Loucy (cell line): ENCODE results near the gene WNT11.

ENCODE experiments used
- H2AFZ ChIP-seq: fragments of 200-600 bp; sonication (generic); 2 replicates; pipeline ENCODE4 v1.6.0; 2016; ENCODE audit warnings: antibody characterized with exemption, mild to moderate bottlenecking, low read length, moderate library complexity
- H3F3A ChIP-seq: fragments of 200-600 bp; 2 replicates; pipeline ENCODE4 v1.6.0; 2016; ENCODE audit warnings: antibody characterized with exemption, low read depth, mild to moderate bottlenecking
- H3K27me3 ChIP-seq: fragments of 200-600 bp; sonication (generic); 2 replicates; pipeline ENCODE4 v1.6.1; 2014; ENCODE audit warnings: low read length, mild to moderate bottlenecking; ENCODE audit not compliant: insufficient read depth, poor library complexity, severe bottlenecking
- H3K36me3 ChIP-seq: fragments of 200-600 bp; sonication (generic); 2 replicates; pipeline ENCODE4 v1.6.1; 2016; ENCODE audit warnings: low read length; ENCODE audit not compliant: insufficient read depth
- H3K4me1 ChIP-seq: fragments of 200-600 bp; sonication (generic); 2 replicates; pipeline ENCODE4 v1.5.1; 2014; ENCODE audit warnings: low read length, mild to moderate bottlenecking; ENCODE audit not compliant: insufficient read depth, poor library complexity, severe bottlenecking
- H3K4me2 ChIP-seq: fragments of 200-600 bp; sonication (generic); 2 replicates; pipeline ENCODE4 v1.6.0; 2014; ENCODE audit warnings: antibody characterized with exemption, low read length, low read depth, mild to moderate bottlenecking; ENCODE audit not compliant: poor library complexity, severe bottlenecking
- H3K4me3 ChIP-seq: fragments of 200-600 bp; sonication (generic); 2 replicates; pipeline ENCODE4 v1.5.1; 2014; ENCODE audit warnings: low read length, mild to moderate bottlenecking, mixed read lengths; ENCODE audit not compliant: poor library complexity, severe bottlenecking
- H3K79me2 ChIP-seq: fragments of 200-600 bp; sonication (generic); 2 replicates; pipeline ENCODE4 v1.6.1; 2014; ENCODE audit warnings: low read length; ENCODE audit not compliant: insufficient read depth
- H3K9ac ChIP-seq: fragments of 200-600 bp; sonication (generic); 2 replicates; pipeline ENCODE4 v1.6.0; 2014; ENCODE audit warnings: mild to moderate bottlenecking, low read depth, low read length, moderate library complexity; ENCODE audit not compliant: poor library complexity, severe bottlenecking
- H3K9me2 ChIP-seq: fragments of 200-600 bp; sonication (generic); replicated peaks from 2 replicates; pipeline ENCODE4 v1.6.1; 2016; ENCODE audit warnings: low read depth, low read length, mixed read lengths
- H3K9me3 ChIP-seq: fragments of 200-600 bp; sonication (generic); 2 replicates; pipeline ENCODE4 v1.6.1; 2014; ENCODE audit warnings: mild to moderate bottlenecking, antibody characterized with exemption, low read length, low read depth; ENCODE audit not compliant: insufficient read depth
- H4K20me1 ChIP-seq: fragments of 200-600 bp; sonication (generic); 2 replicates; pipeline ENCODE4 v1.6.0; 2014; ENCODE audit warnings: antibody characterized with exemption, low read length, mild to moderate bottlenecking; ENCODE audit not compliant: insufficient read depth, poor library complexity, severe bottlenecking
- EZH2phosphoT487 ChIP-seq: fragments of 200-600 bp; IDR thresholded peaks from 2 replicates; pipeline ENCODE4 v1.6.1; 2018; ENCODE audit warnings: antibody characterized with exemption, mild to moderate bottlenecking, moderate library complexity, borderline replicate concordance
- TF ChIP-seq, protein P1 (sequence below): fragments of 200-600 bp; sonication (generic); conservative IDR thresholded peaks from 2 replicates; pipeline ENCODE4 v1.5.1; 2014; ENCODE audit warnings: mild to moderate bottlenecking, antibody characterized with exemption, low read length

The WNT11 gene

GRCh38 chr11:76241243-76242000 is 35.1 kb upstream of the WNT11 start:
- no peak overlapping the region for H3K4me3 ChIP-seq
- TF ChIP-seq, protein P1, sequence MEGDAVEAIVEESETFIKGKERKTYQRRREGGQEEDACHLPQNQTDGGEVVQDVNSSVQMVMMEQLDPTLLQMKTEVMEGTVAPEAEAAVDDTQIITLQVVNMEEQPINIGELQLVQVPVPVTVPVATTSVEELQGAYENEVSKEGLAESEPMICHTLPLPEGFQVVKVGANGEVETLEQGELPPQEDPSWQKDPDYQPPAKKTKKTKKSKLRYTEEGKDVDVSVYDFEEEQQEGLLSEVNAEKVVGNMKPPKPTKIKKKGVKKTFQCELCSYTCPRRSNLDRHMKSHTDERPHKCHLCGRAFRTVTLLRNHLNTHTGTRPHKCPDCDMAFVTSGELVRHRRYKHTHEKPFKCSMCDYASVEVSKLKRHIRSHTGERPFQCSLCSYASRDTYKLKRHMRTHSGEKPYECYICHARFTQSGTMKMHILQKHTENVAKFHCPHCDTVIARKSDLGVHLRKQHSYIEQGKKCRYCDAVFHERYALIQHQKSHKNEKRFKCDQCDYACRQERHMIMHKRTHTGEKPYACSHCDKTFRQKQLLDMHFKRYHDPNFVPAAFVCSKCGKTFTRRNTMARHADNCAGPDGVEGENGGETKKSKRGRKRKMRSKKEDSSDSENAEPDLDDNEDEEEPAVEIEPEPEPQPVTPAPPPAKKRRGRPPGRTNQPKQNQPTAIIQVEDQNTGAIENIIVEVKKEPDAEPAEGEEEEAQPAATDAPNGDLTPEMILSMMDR, result no peak
- TF ChIP-seq EZH2phosphoT487, result no peak

GRCh38 chr11:76240666-76241065 is 34.4 kb upstream of the WNT11 start:
- Histone ChIP-seq H3K4me3 (no peak overlapping the region), H3K9ac (no peak overlapping the region), H3K4me2 (no peak overlapping the region), H3K9me2 (no peaks in the 10 kb centered on the region), H3K9me3 (no peaks in the 10 kb centered on the region), H3F3A (no peaks in the 10 kb centered on the region; the same call in 1 of the 2 replicates), H3K79me2 (no peaks in the 10 kb centered on the region), H2AFZ (no peak overlapping the region), H3K27me3 (no peaks in the 10 kb centered on the region), H4K20me1 (no peaks in the 10 kb centered on the region), H3K4me1 (peaks cover 8% of the 10 kb centered on the region), H3K36me3 (no peaks in the 10 kb centered on the region)
- TF ChIP-seq EZH2phosphoT487, result no peak
- TF ChIP-seq, protein P1, result no peak

More at GRCh38 chr11:76241243-76242000, 35.1 kb upstream of the WNT11 start:
- H3F3A ChIP-seq, result no peaks in the 10 kb centered on the region; the same call in 1 of the 2 replicates
- no peaks in the 10 kb centered on the region for H3K9me3 ChIP-seq
- no peaks in the 10 kb centered on the region for H3K79me2 ChIP-seq
- no peak overlapping the region for H3K9ac ChIP-seq
- H3K4me2 ChIP-seq, result no peak overlapping the region
- no peak overlapping the region for H2AFZ ChIP-seq
- H4K20me1 ChIP-seq, result no peaks in the 10 kb centered on the region
- H3K9me2 ChIP-seq, result no peaks in the 10 kb centered on the region
- peaks cover 7% of the 10 kb centered on the region for H3K4me1 ChIP-seq
- H3K36me3 ChIP-seq, result no peaks in the 10 kb centered on the region
- H3K27me3 ChIP-seq, result no peaks in the 10 kb centered on the region

DNA sequence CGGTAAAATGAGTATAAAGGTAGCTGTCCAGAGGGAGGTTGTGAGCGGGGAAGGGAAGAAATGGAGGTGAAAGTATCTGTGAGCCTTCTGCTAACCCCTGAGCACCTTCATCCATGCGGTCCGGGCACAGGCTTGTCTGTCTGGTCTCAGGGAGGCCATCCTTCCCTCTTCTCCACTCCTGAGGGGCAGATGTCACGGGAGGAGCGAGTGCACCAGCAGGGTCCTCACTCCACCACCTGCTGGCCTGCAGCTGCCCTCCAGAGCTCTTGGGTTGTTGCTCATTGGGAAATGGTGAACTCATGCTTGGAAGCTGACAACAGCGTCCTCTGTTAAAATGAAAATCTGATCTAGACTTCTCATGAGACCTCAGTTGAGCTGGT is 33.8 kb upstream of the WNT11 start:
- no peaks in the 10 kb centered on the region for H3K9me2 ChIP-seq
- H4K20me1 ChIP-seq, result no peaks in the 10 kb centered on the region
- H3K4me3 ChIP-seq, result no peak overlapping the region
- H3K9me3 ChIP-seq, result no peaks in the 10 kb centered on the region
- peaks cover 3% of the 10 kb centered on the region for H3F3A ChIP-seq
- peaks cover 8% of the 10 kb centered on the region for H3K4me1 ChIP-seq
- no peak for TF ChIP-seq EZH2phosphoT487
- TF ChIP-seq, protein P1, result no peak
- H3K4me2 ChIP-seq, result no peak overlapping the region
- no peaks in the 10 kb centered on the region for H3K27me3 ChIP-seq
- H2AFZ ChIP-seq, result no peak overlapping the region
- no peak overlapping the region for H3K9ac ChIP-seq
- no peaks in the 10 kb centered on the region for H3K36me3 ChIP-seq
- no peaks in the 10 kb centered on the region for H3K79me2 ChIP-seq
